Mesodermal cell (in vitro differentiated cells): ENCODE data around the gene ARHGAP30.

Source experiments
- H3K27ac ChIP-seq: 2 replicates; pipeline ENCODE4 v1.7.0; 2013; ENCODE audit warnings: mild to moderate bottlenecking, low read depth, low read length, moderate library complexity; ENCODE audit not compliant: severe bottlenecking
- H3K36me3 ChIP-seq: 2 replicates; pipeline ENCODE4 v1.7.1; 2013; ENCODE audit warnings: mild to moderate bottlenecking, low read length, moderate library complexity; ENCODE audit not compliant: control insufficient read depth, insufficient read depth
- H3K4me1 ChIP-seq: one replicate; pipeline ENCODE4 v1.7.1; 2013; ENCODE audit warnings: mild to moderate bottlenecking, low read length; ENCODE audit not compliant: insufficient read depth, control insufficient read depth, poor library complexity, severe bottlenecking
- H3K4me3 ChIP-seq: 2 replicates; pipeline ENCODE4 v1.7.0; 2013; ENCODE audit warnings: low read length, control low read depth, mild to moderate bottlenecking; ENCODE audit not compliant: insufficient read depth, poor library complexity, severe bottlenecking; ENCODE audit errors: extremely low read depth
- H3K9me3 ChIP-seq: 2 replicates; pipeline ENCODE4 v1.7.1; 2013; ENCODE audit warnings: mild to moderate bottlenecking, low read length, moderate library complexity; ENCODE audit not compliant: control insufficient read depth
- WGBS, 2 experiments: methylation state at CpG; one replicate each; pipeline ENCODE4 v1.1.5; 2013; ENCODE audit warnings: missing lambda C conversion rate in 2 of 2; ENCODE audit not compliant: insufficient coverage in 2 of 2; 5-methylcytosine and 5-hydroxymethylcytosine counted together

The ARHGAP30 gene

GRCh38 chr1:161008869-161009510, 60.7 kb downstream of the ARHGAP30 start:
- 70 to 75% methylated on average over 2 of the region's 4 CpGs for WGBS, 2 experiments
- peaks cover 19% of the 10 kb centered on the region for H3K4me1 ChIP-seq

GRCh38 chr1:161007369-161007768, 62.3 kb downstream of the ARHGAP30 start:
- Histone ChIP-seq H3K27ac (no peak overlapping the region), H3K36me3 (peaks cover 3% of the 10 kb centered on the region), H3K4me1 (peaks cover 12% of the 10 kb centered on the region), H3K4me3 (no peak overlapping the region), H3K9me3 (no peaks in the 10 kb centered on the region)
- WGBS, 2 experiments: 100% methylated on average over 1 of the region's 2 CpGs

More at GRCh38 chr1:161008869-161009510, 60.7 kb downstream of the ARHGAP30 start:
- peak overlapping the region; percentile 54 for H3K27ac ChIP-seq
- peaks cover 3% of the 10 kb centered on the region for H3K36me3 ChIP-seq
- H3K9me3 ChIP-seq: no peaks in the 10 kb centered on the region
- H3K4me3 ChIP-seq: no peak overlapping the region

- no peaks in the 10 kb centered on the region for H3K9me3 ChIP-seq
- 90 to 94% methylated on average over 5 to 7 of the region's 8 CpGs for WGBS, 2 experiments
- H3K36me3 ChIP-seq: peaks cover 3% of the 10 kb centered on the region
- H3K4me3 ChIP-seq: no peak overlapping the region
- peaks cover 12% of the 10 kb centered on the region for H3K4me1 ChIP-seq
- H3K27ac ChIP-seq: no peak overlapping the region
Observed at GRCh38 chr1:161006563-161006962, 63.1 kb downstream of the ARHGAP30 start.

- no peaks in the 10 kb centered on the region for H3K9me3 ChIP-seq
- peaks cover 19% of the 10 kb centered on the region for H3K4me1 ChIP-seq
- H3K27ac ChIP-seq: no peak overlapping the region
- 92 to 95% methylated on average over 5 of the region's 5 CpGs for WGBS, 2 experiments
- peaks cover 36% of the 10 kb centered on the region for H3K36me3 ChIP-seq
- H3K4me3 ChIP-seq: no peak overlapping the region
Observed at GRCh38 chr1:161001525-161001924, 68.2 kb downstream of the ARHGAP30 start.

GRCh38 chr1:161000736-161001480, 68.8 kb downstream of the ARHGAP30 start:
- Histone ChIP-seq H3K36me3 (peaks cover 36% of the 10 kb centered on the region), H3K27ac (no peak overlapping the region), H3K4me3 (no peak overlapping the region), H3K4me1 (peaks cover 22% of the 10 kb centered on the region), H3K9me3 (no peaks in the 10 kb centered on the region)
- 93 to 96% methylated on average over 6 to 8 of the region's 11 CpGs for WGBS, 2 experiments

- WGBS, 2 experiments: 91 to 96% methylated on average over 5 of the region's 5 CpGs
Observed at GRCh38 chr1:160999376-160999775, 70.3 kb downstream of the ARHGAP30 start.

GRCh38 chr1:160997323-160998038, 72.2 kb downstream of the ARHGAP30 start:
- Histone ChIP-seq H3K27ac (peak overlapping the region; percentile 61), H3K9me3 (no peaks in the 10 kb centered on the region), H3K36me3 (peaks cover 40% of the 10 kb centered on the region), H3K4me3 (no peak overlapping the region), H3K4me1 (peaks cover 24% of the 10 kb centered on the region)
- WGBS, 2 experiments: 89 to 100% methylated on average over 1 of the region's 1 CpG

More at GRCh38 chr1:160999376-160999775, 70.3 kb downstream of the ARHGAP30 start:
- Histone ChIP-seq H3K4me1 (peaks cover 24% of the 10 kb centered on the region), H3K36me3 (peaks cover 40% of the 10 kb centered on the region), H3K9me3 (no peaks in the 10 kb centered on the region), H3K4me3 (no peak overlapping the region), H3K27ac (no peak overlapping the region)
